Uterus (tissue), 2 donors: ENCODE measurements around the gene ATP8A2.

Experiments used
- CTCF ChIP-seq, 4 experiments: fragments of 200-600 bp in 2 of 4; fragments of 450-650 bp in 2 of 4; sonication (generic) in 2 of 4; IDR thresholded peaks; one replicate each; pipeline ENCODE4 v1.5.1; 2016 to 2019; ENCODE audit warnings: antibody characterized with exemption in 4 of 4, mild to moderate bottlenecking in 2 of 4, moderate library complexity in 1 of 4
- POLR2A ChIP-seq, 2 donors: fragments of 450-650 bp; IDR thresholded peaks; one replicate each; pipeline ENCODE4 v1.6.1; 2016; ENCODE audit warnings: antibody characterized with exemption in 2 of 2, mild to moderate bottlenecking in 1 of 2, moderate library complexity in 1 of 2

- TF ChIP-seq CTCF (IDR thresholded peaks at IDR 0.05) (no peak), POLR2A (IDR thresholded peaks at IDR 0.05) (no peak)
These were observed 306.2 kb downstream of the ATP8A2 start for GRCh38 chr13:25677956-25678355.
